Measurements from ENCODE around the gene CUL4A.

The CUL4A gene

DNA sequence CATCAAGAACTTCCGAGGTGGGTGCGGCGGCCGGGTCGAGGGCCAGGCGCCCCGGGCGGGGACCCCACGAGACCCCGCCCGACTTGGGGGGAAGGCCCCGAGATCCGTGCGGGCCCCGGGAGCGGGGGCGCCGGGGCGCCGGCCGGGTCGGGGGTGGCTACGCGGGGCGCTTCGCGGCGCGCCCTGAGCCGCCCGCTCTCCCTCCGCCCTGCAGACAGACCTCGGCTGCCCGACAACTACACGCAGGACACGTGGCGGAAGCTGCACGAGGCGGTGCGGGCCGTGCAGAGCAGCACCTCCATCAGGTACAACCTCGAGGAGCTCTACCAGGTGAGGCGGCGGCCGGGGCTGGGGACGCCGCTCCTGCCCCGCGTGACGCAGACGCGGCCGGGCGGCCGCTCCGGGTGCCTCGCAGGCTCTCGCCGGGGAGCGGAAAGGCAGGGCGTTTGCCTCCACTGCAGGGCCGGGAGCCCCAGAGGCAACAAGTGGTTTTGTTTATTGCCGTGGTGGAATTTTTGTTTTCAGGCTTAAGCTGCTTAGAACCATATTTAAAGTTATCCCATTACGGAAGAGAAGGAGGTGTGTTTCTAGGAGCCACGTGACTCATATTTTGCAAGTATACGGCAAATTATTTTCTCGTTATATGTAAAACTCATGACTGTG lies 477 bp downstream of the CUL4A start (continued):
- TF ChIP-seq ZNF214 (tag by site-specific recombination; IDR thresholded peaks at IDR 0.05; ENCODE audit: borderline replicate concordance) (no peak), AEBP2 (tag by site-specific recombination; IDR thresholded peaks at IDR 0.05; ENCODE audit: borderline replicate concordance) (no peak), ZNF623 (tag by site-specific recombination; IDR thresholded peaks at IDR 0.05) (no peak), ZNF629 (tag by site-specific recombination; IDR thresholded peaks at IDR 0.05) (peak; percentile 19; the same call in 1 of the 2 replicates), YY2 (tag by site-specific recombination; IDR thresholded peaks at IDR 0.05) (no peak), ZNF548 (tag by site-specific recombination; IDR thresholded peaks at IDR 0.05) (no peak), IKZF3 (tag by site-specific recombination; IDR thresholded peaks at IDR 0.05) (no peak), REST (tag by site-specific recombination; IDR thresholded peaks at IDR 0.05) (no peak), ZFP37 (tag by site-specific recombination; IDR thresholded peaks at IDR 0.05) (no peak), ZNF398 (tag by site-specific recombination; IDR thresholded peaks at IDR 0.05) (no peak), GLIS2 (tag by site-specific recombination; IDR thresholded peaks at IDR 0.05) (no peak), ZNF792 (tag by site-specific recombination; IDR thresholded peaks at IDR 0.05) (no peak), ZNF140 (tag by site-specific recombination; IDR thresholded peaks at IDR 0.05) (no peak), HOXD13 (CRISPR knock-in tag; IDR thresholded peaks at IDR 0.05; ENCODE audit: borderline replicate concordance) (no peak), ZNF514 (tag by site-specific recombination; IDR thresholded peaks at IDR 0.05) (no peak), ZNF404 (tag by site-specific recombination; IDR thresholded peaks at IDR 0.05) (no peak), ZNF449 (tag by site-specific recombination; IDR thresholded peaks at IDR 0.05) (no peak), REPIN1 (tag by site-specific recombination; IDR thresholded peaks at IDR 0.05; ENCODE audit: low read depth) (no peak), ZNF16 (tag by site-specific recombination; IDR thresholded peaks at IDR 0.05; ENCODE audit: low read depth) (no peak), ZNF513 (tag by site-specific recombination; IDR thresholded peaks at IDR 0.05) (no peak), ZFHX2 (tag by site-specific recombination; conservative IDR thresholded peaks at IDR 0.05) (no peak), ZNF701 (tag by site-specific recombination; IDR thresholded peaks at IDR 0.05) (no peak), ZBTB20 (tag by site-specific recombination; IDR thresholded peaks at IDR 0.05) (peak; percentile 76; the same call in 1 of the 2 replicates)
- TF ChIP-seq, protein P1, sequence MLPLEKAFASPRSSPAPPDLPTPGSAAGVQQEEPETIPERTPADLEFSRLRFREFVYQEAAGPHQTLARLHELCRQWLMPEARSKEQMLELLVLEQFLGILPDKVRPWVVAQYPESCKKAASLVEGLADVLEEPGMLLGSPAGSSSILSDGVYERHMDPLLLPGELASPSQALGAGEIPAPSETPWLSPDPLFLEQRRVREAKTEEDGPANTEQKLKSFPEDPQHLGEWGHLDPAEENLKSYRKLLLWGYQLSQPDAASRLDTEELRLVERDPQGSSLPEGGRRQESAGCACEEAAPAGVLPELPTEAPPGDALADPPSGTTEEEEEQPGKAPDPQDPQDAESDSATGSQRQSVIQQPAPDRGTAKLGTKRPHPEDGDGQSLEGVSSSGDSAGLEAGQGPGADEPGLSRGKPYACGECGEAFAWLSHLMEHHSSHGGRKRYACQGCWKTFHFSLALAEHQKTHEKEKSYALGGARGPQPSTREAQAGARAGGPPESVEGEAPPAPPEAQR (tag by site-specific recombination; IDR thresholded peaks at IDR 0.05), result no peak
- TF ChIP-seq, protein P2, sequence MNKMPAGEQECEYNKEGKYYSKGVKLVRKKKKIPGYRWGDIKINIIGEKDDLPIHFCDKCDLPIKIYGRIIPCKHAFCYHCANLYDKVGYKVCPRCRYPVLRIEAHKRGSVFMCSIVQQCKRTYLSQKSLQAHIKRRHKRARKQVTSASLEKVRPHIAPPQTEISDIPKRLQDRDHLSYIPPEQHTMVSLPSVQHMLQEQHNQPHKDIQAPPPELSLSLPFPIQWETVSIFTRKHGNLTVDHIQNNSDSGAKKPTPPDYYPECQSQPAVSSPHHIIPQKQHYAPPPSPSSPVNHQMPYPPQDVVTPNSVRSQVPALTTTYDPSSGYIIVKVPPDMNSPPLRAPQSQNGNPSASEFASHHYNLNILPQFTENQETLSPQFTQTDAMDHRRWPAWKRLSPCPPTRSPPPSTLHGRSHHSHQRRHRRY (tag by site-specific recombination; IDR thresholded peaks at IDR 0.05), result no peak
- TF ChIP-seq, protein P3, sequence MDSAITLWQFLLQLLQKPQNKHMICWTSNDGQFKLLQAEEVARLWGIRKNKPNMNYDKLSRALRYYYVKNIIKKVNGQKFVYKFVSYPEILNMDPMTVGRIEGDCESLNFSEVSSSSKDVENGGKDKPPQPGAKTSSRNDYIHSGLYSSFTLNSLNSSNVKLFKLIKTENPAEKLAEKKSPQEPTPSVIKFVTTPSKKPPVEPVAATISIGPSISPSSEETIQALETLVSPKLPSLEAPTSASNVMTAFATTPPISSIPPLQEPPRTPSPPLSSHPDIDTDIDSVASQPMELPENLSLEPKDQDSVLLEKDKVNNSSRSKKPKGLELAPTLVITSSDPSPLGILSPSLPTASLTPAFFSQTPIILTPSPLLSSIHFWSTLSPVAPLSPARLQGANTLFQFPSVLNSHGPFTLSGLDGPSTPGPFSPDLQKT (IDR thresholded peaks at IDR 0.05; ENCODE audit: borderline replicate concordance, low read depth, low read length), result no peak
